ENCODE results near the gene ATXN1.
"Not testable (repeated sequence)": the region's sequence is repeated elsewhere in the genome, so short reads cannot be mapped to it uniquely, and the experiment has no call there.

ATXN1 gene

GRCh38 chr6:16719488-16719887 is 41.8 kb downstream of the ATXN1 start:
- no peak for DNase-seq (ENCODE audit: low spot score)

- DNase-seq (ENCODE audit: low spot score): no peak
These were observed 42.9 kb downstream of the ATXN1 start for GRCh38 chr6:16718356-16718755.

- no peak for DNase-seq (ENCODE audit: low spot score)
These were observed 43.9 kb downstream of the ATXN1 start for GRCh38 chr6:16717275-16717942.

GRCh38 chr6:16716321-16716858 is 44.9 kb downstream of the ATXN1 start:
- DNase-seq (ENCODE audit: low spot score): no peak

- no peak for DNase-seq (ENCODE audit: low spot score)
These were observed 47.7 kb downstream of the ATXN1 start for GRCh38 chr6:16713597-16713996.

- peak; percentile 78 for DNase-seq (ENCODE audit: low spot score)
These were observed 48.3 kb downstream of the ATXN1 start for GRCh38 chr6:16712931-16713484.

- DNase-seq (ENCODE audit: low spot score): no peak
These were observed 48.9 kb downstream of the ATXN1 start for GRCh38 chr6:16712255-16712930.

- DNase-seq (ENCODE audit: low spot score): no peak
These were observed 49.6 kb downstream of the ATXN1 start for GRCh38 chr6:16711546-16712254.

GRCh38 chr6:16706911-16707783 is 54.1 kb downstream of the ATXN1 start:
- no peak for DNase-seq (ENCODE audit: low spot score)

GRCh38 chr6:16706491-16706890 is 54.8 kb downstream of the ATXN1 start:
- DNase-seq (ENCODE audit: low spot score): not testable (repeated sequence)

GRCh38 chr6:16706029-16706428 is 55.2 kb downstream of the ATXN1 start:
- DNase-seq (ENCODE audit: low spot score): no peak

GRCh38 chr6:16705081-16705993 is 55.9 kb downstream of the ATXN1 start:
- no peak for DNase-seq (ENCODE audit: low spot score)

GRCh38 chr6:16704401-16705045 is 56.7 kb downstream of the ATXN1 start:
- no peak for DNase-seq (ENCODE audit: low spot score)

GRCh38 chr6:16702627-16703378 is 58.5 kb downstream of the ATXN1 start:
- DNase-seq (ENCODE audit: low spot score): not testable (repeated sequence)

GRCh38 chr6:16700916-16701234 is 60.4 kb downstream of the ATXN1 start:
- no peak for DNase-seq (ENCODE audit: low spot score)

GRCh38 chr6:16700202-16700915 is 60.9 kb downstream of the ATXN1 start:
- no peak for DNase-seq (ENCODE audit: low spot score)

- no peak for DNase-seq (ENCODE audit: low spot score)
These were observed 62.0 kb downstream of the ATXN1 start for GRCh38 chr6:16698997-16699868.

GRCh38 chr6:16698162-16698533 is 63.1 kb downstream of the ATXN1 start:
- DNase-seq (ENCODE audit: low spot score): no peak

Measured in RKO (cell line).